Loucy (cell line): ENCODE measurements around the gene MRPL2.

Source experiments
- EZH2phosphoT487 ChIP-seq: fragments of 200-600 bp; IDR thresholded peaks from 2 replicates; pipeline ENCODE4 v1.6.1; 2018; ENCODE audit warnings: antibody characterized with exemption, mild to moderate bottlenecking, moderate library complexity, borderline replicate concordance
- TF ChIP-seq, protein P1 (sequence below): fragments of 200-600 bp; sonication (generic); conservative IDR thresholded peaks from 2 replicates; pipeline ENCODE4 v1.5.1; 2014; ENCODE audit warnings: mild to moderate bottlenecking, antibody characterized with exemption, low read length

DNA sequence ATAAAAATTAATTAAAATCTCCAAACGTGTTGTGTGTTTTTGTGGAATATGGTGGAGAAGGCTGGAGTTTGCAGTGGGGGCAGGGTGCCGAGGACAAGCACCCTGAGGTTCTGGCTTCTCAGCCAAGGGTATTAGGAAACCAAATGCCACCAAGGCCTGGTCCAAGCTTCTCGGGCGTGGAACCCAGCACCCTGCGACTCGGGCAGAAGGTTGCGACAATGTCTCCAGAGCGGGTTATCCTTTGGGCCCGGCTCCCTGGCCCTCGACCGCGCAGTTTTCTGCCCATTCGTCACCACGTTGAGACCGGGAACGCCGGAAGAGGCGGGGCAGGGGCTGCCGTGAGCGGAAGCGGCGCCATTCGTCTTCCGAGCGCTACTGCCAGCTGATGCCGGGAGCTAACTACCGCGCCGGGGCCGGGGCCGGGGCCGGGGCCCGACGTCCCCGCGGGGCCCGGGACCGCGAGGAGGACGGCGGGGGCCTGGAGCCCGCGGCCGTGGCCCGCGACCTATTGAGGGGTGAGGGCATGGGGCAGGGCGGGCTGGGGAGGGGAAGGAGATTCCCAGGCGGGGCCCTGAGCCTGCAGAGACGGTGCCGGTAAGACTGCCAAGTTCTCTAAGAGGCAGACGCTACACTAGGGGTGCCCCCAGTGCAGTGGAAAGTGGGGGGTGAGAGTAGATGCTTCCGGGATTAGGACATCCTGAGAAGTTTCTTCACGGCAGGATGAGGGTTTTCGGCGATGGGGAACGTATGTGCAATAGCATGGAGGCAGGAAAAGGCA lies 37.8 kb downstream of the MRPL2 start, which contains the start of gene RRP36:
- TF ChIP-seq, protein P1, sequence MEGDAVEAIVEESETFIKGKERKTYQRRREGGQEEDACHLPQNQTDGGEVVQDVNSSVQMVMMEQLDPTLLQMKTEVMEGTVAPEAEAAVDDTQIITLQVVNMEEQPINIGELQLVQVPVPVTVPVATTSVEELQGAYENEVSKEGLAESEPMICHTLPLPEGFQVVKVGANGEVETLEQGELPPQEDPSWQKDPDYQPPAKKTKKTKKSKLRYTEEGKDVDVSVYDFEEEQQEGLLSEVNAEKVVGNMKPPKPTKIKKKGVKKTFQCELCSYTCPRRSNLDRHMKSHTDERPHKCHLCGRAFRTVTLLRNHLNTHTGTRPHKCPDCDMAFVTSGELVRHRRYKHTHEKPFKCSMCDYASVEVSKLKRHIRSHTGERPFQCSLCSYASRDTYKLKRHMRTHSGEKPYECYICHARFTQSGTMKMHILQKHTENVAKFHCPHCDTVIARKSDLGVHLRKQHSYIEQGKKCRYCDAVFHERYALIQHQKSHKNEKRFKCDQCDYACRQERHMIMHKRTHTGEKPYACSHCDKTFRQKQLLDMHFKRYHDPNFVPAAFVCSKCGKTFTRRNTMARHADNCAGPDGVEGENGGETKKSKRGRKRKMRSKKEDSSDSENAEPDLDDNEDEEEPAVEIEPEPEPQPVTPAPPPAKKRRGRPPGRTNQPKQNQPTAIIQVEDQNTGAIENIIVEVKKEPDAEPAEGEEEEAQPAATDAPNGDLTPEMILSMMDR, result no peak
- TF ChIP-seq EZH2phosphoT487, result no peak
